OCI-LY7 (cell line): ENCODE results near the gene FRRS1.
"Not testable (repeated sequence)": the region's sequence is repeated elsewhere in the genome, so short reads cannot be mapped to it uniquely, and the experiment has no call there.

Experiments
- EZH2phosphoT487 ChIP-seq: fragments of 200-600 bp; sonication (generic); IDR thresholded peaks from 2 replicates; pipeline ENCODE4 v1.6.1; 2018; ENCODE audit warnings: low read depth, borderline replicate concordance, mild to moderate bottlenecking, mixed run types, antibody characterized with exemption, low read length, moderate library complexity, mixed read lengths
- TF ChIP-seq, protein P1 (sequence below): fragments of 200-600 bp; sonication (generic); conservative IDR thresholded peaks from 2 replicates; pipeline ENCODE4 v1.5.1; 2014; ENCODE audit warnings: mild to moderate bottlenecking, antibody characterized with exemption, low read length, moderate library complexity, mixed read lengths

DNA sequence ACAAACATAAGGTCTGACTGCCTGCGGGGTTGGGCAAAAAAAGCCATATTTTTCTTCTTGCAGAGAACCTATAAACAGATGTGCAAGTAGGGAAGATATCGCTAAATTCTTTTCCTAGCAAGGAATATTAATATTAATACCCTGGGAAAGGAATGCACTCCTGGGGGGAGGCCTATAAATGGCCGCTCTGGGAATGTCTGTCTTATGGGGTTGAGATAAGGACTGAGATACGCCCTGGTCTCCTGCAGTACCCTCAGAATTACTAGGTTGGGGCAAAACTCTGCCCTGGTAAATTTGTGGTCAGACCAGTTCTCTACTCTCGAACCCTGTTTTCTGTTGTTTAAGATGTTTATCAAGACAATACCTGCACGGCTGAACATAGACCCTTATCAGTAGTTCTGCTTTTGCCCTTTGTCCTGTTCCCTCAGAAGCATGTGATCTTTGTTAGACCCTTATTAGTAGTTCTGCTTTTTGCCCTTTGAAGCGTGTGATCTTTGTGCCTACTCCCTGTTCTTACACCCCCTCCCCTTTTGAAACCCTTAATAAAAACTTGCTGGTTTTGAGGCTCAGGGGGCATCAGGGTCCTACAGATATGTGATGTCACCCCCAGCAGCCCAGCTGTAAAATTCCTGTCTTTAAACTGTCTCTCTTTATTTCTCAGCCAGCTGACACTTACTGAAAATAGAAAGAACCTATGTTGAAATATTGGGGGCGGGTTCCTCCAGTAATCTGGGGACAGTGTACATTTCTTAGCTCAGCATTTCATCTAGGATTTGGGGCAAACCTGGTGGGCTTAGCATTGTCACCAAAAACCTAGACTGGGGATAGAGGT, 7.5 kb downstream of the FRRS1 start:
- TF ChIP-seq, protein P1, sequence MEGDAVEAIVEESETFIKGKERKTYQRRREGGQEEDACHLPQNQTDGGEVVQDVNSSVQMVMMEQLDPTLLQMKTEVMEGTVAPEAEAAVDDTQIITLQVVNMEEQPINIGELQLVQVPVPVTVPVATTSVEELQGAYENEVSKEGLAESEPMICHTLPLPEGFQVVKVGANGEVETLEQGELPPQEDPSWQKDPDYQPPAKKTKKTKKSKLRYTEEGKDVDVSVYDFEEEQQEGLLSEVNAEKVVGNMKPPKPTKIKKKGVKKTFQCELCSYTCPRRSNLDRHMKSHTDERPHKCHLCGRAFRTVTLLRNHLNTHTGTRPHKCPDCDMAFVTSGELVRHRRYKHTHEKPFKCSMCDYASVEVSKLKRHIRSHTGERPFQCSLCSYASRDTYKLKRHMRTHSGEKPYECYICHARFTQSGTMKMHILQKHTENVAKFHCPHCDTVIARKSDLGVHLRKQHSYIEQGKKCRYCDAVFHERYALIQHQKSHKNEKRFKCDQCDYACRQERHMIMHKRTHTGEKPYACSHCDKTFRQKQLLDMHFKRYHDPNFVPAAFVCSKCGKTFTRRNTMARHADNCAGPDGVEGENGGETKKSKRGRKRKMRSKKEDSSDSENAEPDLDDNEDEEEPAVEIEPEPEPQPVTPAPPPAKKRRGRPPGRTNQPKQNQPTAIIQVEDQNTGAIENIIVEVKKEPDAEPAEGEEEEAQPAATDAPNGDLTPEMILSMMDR, result not testable (repeated sequence)
- not testable (repeated sequence) for TF ChIP-seq EZH2phosphoT487
